SK-N-SH (cell line): ENCODE data around the gene C16orf96. TPM values are rescaled to one million over a fixed set of nuclear protein-coding genes. Genes with fewer than 3 reads are reported as not detected.

Experiments
- CTCF ChIA-PET: fragments of 300-600, 350-600 bp; formaldehyde crosslinking; extraction: SDS; loops from one replicate; lab custom pipeline; 2021; lab: Yijun Ruan, JAX
- POLR2A ChIA-PET: fragments of 350-600 bp; sonication (Branson Sonifier 250); formaldehyde crosslinking; extraction: SDS; loops from one replicate; lab custom pipeline; 2020; ENCODE audit warnings: antibody characterized with exemption, inconsistent platforms; lab: Yijun Ruan, JAX
- DNase-seq: peaks from one replicate; pipeline ENCODE4 v3.0.0; 2012
- H2AFZ ChIP-seq: fragments of 200-600 bp; sonication (generic); 2 replicates; pipeline ENCODE4 v1.8.1; 2016; ENCODE audit warnings: antibody characterized with exemption, mild to moderate bottlenecking, low read depth
- H3F3A ChIP-seq: fragments of 200-600 bp; sonication (generic); replicated peaks from 2 replicates; pipeline ENCODE3; 2016; ENCODE audit warnings: antibody characterized with exemption, mild to moderate bottlenecking; ENCODE audit not compliant: insufficient read depth
- H3K27ac ChIP-seq, 2 experiments: fragments of 200-500 bp in 1 of 2; fragments of 200-600 bp in 1 of 2; sonication (Bioruptor generic) in 1 of 2; sonication (generic), shearing (Covaris generic) in 1 of 2; 2 replicates each; pipeline versions ENCODE4 v1.5.1 to v1.6.1; 2014 to 2016; ENCODE audit warnings: low read depth in 2 of 2, inconsistent platforms in 1 of 2, low read length in 1 of 2, mild to moderate bottlenecking in 1 of 2, mixed read lengths in 1 of 2
- H3K27me3 ChIP-seq: fragments of 200-600 bp; sonication (generic), shearing (Covaris generic); 2 replicates; pipeline ENCODE4 v1.6.1; 2016; ENCODE audit warnings: mixed run types; ENCODE audit not compliant: insufficient read depth
- H3K36me3 ChIP-seq, 2 experiments: fragments of 200-500 bp in 1 of 2; fragments of 200-600 bp in 1 of 2; sonication (Bioruptor generic) in 1 of 2; sonication (generic) in 1 of 2; replicated peaks in 1 of 2; 2 replicates each; pipeline versions ENCODE3 to v1.5.1; 2014 to 2016; ENCODE audit warnings: low read length in 1 of 2, mild to moderate bottlenecking in 1 of 2; ENCODE audit not compliant: insufficient read depth in 2 of 2, control insufficient read depth in 1 of 2
- H3K4me1 ChIP-seq, 2 experiments: fragments of 200-500 bp in 1 of 2; fragments of 200-600 bp in 1 of 2; sonication (Bioruptor generic) in 1 of 2; sonication (generic), shearing (Covaris generic) in 1 of 2; 2 replicates each; pipeline versions ENCODE4 v1.5.1 to v1.6.1; 2014 to 2016; ENCODE audit warnings: low read depth in 1 of 2, low read length in 1 of 2, mixed run types in 1 of 2; ENCODE audit not compliant: insufficient read depth in 2 of 2, control insufficient read depth in 1 of 2
- H3K4me2 ChIP-seq: fragments of 200-600 bp; sonication (generic), shearing (Covaris generic); 2 replicates; pipeline ENCODE4 v1.6.1; 2017; ENCODE audit warnings: mixed run types
- H3K4me3 ChIP-seq, 2 experiments: fragments of 200-500 bp in 1 of 2; fragments of 200-600 bp in 1 of 2; sonication (Bioruptor generic) in 1 of 2; sonication (generic), shearing (Covaris generic) in 1 of 2; 2 replicates each; pipeline versions ENCODE4 v1.5.1 to v1.8.1; 2014 to 2016; ENCODE audit warnings: low read depth in 2 of 2, inconsistent platforms in 1 of 2, low read length in 1 of 2, mild to moderate bottlenecking in 1 of 2, mixed read lengths in 1 of 2, moderate library complexity in 1 of 2
- H3K79me2 ChIP-seq: fragments of 200-600 bp; sonication (generic); 2 replicates; pipeline ENCODE4 v1.8.1; 2017; ENCODE audit warnings: mild to moderate bottlenecking; ENCODE audit not compliant: insufficient read depth
- H3K9ac ChIP-seq: fragments of 200-600 bp; sonication (generic); 2 replicates; pipeline ENCODE4 v1.6.1; 2017; ENCODE audit warnings: mixed run types
- H3K9me2 ChIP-seq: fragments of 200-600 bp; sonication (generic); 2 replicates; pipeline ENCODE4 v1.6.1; 2017; ENCODE audit warnings: mixed run types
- H3K9me3 ChIP-seq: fragments of 200-600 bp; sonication (generic); 2 replicates; pipeline ENCODE4 v1.6.1; 2017; ENCODE audit warnings: mixed run types, mild to moderate bottlenecking, moderate library complexity
- H4K20me1 ChIP-seq: fragments of 200-600 bp; sonication (generic); 2 replicates; pipeline ENCODE4 v1.6.1; 2017; ENCODE audit warnings: mild to moderate bottlenecking, mixed run types; ENCODE audit not compliant: insufficient read depth
- CTCF ChIP-seq: fragments of 200-600 bp; sonication (generic); IDR thresholded peaks from 2 replicates; pipeline ENCODE4 v1.6.1; 2017; ENCODE audit warnings: antibody characterized with exemption, mild to moderate bottlenecking, moderate library complexity
- ELF1 ChIP-seq: IDR thresholded peaks from 2 replicates; pipeline ENCODE4 v1.4.0; 2012
- GABPA ChIP-seq: IDR thresholded peaks from 2 replicates; pipeline ENCODE4 v1.4.0; 2012; ENCODE audit warnings: low read depth, mild to moderate bottlenecking
- GATA2 ChIP-seq: sonication (generic); formaldehyde crosslinking; IDR thresholded peaks from 2 replicates; pipeline ENCODE4 v1.5.0; 2020; ENCODE audit warnings: mild to moderate bottlenecking, missing genetic modification reagents
- MEF2A ChIP-seq: IDR thresholded peaks from 2 replicates; pipeline ENCODE4 v1.4.0; 2012; ENCODE audit warnings: low read depth, borderline replicate concordance
- POLR2AphosphoS5 ChIP-seq: IDR thresholded peaks from 2 replicates; pipeline ENCODE4 v1.6.1; 2012; ENCODE audit warnings: low read depth, low read length
- RCOR1 ChIP-seq: fragments of 150-350 bp; IDR thresholded peaks from 2 replicates; pipeline ENCODE4 v1.6.1; 2017; ENCODE audit warnings: antibody characterized with exemption, low read length
- RFX5 ChIP-seq: IDR thresholded peaks from 2 replicates; pipeline ENCODE4 v1.6.1; 2012; ENCODE audit warnings: mild to moderate bottlenecking, improper control_type of control experiment, low read length
- SMC3 ChIP-seq: IDR thresholded peaks from 2 replicates; pipeline ENCODE4 v1.6.1; 2012; ENCODE audit warnings: low read depth, low read length, improper control_type of control experiment
- USF2 ChIP-seq: fragments of 150-350 bp; IDR thresholded peaks from 2 replicates; pipeline ENCODE4 v1.6.1; 2017; ENCODE audit warnings: antibody characterized with exemption, low read length, low read depth, borderline replicate concordance
- WGBS: methylation state at CpG from one replicate; pipeline ENCODE4 v1.1.6; 2017; ENCODE audit warnings: low lambda C conversion rate; 5-methylcytosine and 5-hydroxymethylcytosine counted together
- polyA plus RNA-seq, 3 experiments: library from polyadenylated mRNA; depleted of rRNA; stranded (reverse); fragments of >200 nt; gene quantifications; 2 replicates each; pipeline ENCODE4 v1.2.3, GENCODE V29; 2012
- TF ChIP-seq, protein P1 (sequence below): IDR thresholded peaks from 2 replicates; pipeline ENCODE4 v1.4.0; 2012; ENCODE audit warnings: low read depth, borderline replicate concordance

C16orf96 gene
- polyA plus RNA-seq, 1 of the 3 experiments (the other 2 are of a cell fraction), result 0.05 TPM

DNA sequence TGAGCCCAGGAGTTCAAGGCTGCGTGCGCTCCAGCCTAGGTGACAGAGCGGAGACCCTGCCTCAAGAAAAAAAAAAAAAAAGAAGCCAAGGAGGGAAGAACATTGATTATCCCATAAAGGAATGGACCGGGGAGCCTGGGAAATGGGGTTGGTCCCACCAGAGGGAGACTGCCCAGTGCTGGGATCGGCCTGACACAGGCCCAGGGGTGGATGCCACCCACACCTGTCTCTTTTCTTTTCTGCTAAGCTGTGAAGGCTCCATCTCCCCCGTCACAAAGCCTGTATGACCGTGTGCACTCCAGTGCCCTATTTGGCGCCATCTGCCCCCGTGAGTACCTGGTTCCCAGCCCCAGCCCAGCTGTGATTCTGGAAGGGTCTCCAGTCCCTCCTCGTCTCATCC, 42.9 kb downstream of the C16orf96 start:
- POLR2A ChIA-PET, result no interaction called here

DNA sequence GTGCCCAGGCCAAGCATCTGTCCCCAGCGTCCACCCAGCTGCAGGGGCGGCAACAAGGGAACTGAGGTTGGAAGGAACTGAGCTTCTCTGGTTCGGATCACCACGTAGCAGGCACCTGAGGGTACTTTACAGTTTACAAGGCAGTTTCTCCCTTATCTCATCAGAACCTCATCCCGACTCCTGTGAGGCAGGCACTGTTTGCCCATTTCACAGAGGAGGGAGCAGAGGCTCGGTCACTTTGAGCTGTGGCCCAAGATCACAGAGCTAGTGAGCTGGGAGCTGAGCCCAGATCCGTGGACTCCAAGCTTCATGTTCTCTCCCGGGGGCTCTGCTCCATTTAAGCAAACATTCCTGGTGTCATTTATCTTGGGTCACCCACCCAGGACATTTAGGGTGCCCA, 43.4 kb downstream of the C16orf96 start:
- H3K4me3 ChIP-seq, result no peak overlapping the region
- WGBS, result 79% methylated on average over 8 of the region's 8 CpGs
- no peak overlapping the region for H3K9ac ChIP-seq
- H3K9me2 ChIP-seq, result no peaks in the 10 kb centered on the region
- H2AFZ ChIP-seq, result no peak overlapping the region
- H3K79me2 ChIP-seq, result no peaks in the 10 kb centered on the region
- H3K9me3 ChIP-seq, result no peaks in the 10 kb centered on the region
- POLR2A ChIA-PET, result no interaction called here
- H3K27ac ChIP-seq, result no peak overlapping the region
- peaks cover 0 to 2% of the 10 kb centered on the region in 2 experiments; a peak in 1 of 4 replicates for H3K4me1 ChIP-seq
- no peaks in the 10 kb centered on the region for H3F3A ChIP-seq
- H3K4me2 ChIP-seq, result no peak overlapping the region
- CTCF ChIA-PET, result interaction anchor here (0.6 to 2.2 kb wide), 5 partner anchors 14 to 123 kb away, joined by 3 to 9 read pairs (median 3); partner anchors contain the start of gene MGRN1
- TF ChIP-seq RCOR1, result no peak
- TF ChIP-seq ELF1, result no peak
- H3K36me3 ChIP-seq, result no peaks in the 10 kb centered on the region
- no peaks in the 10 kb centered on the region for H4K20me1 ChIP-seq
- DNase-seq, result no peak
- no peaks in the 10 kb centered on the region for H3K27me3 ChIP-seq

More for the DNA sequence above, 42.9 kb downstream of the C16orf96 start:
- Histone ChIP-seq H3K4me1 (peaks cover 0 to 2% of the 10 kb centered on the region in 2 experiments; a peak in 1 of 4 replicates), H3K79me2 (no peaks in the 10 kb centered on the region), H2AFZ (no peak overlapping the region), H4K20me1 (no peaks in the 10 kb centered on the region), H3K9me3 (no peaks in the 10 kb centered on the region), H3F3A (no peaks in the 10 kb centered on the region), H3K27me3 (no peaks in the 10 kb centered on the region), H3K36me3 (no peaks in the 10 kb centered on the region), H3K9ac (no peak overlapping the region), H3K27ac (no peak overlapping the region), H3K4me2 (no peak overlapping the region), H3K4me3 (no peak overlapping the region)
- CTCF ChIA-PET, result interaction anchor here (0.6 to 2.2 kb wide), 5 partner anchors 13 to 122 kb away, joined by 3 to 9 read pairs (median 3); partner anchors contain the start of gene MGRN1
- WGBS, result 89% methylated on average over 9 of the region's 10 CpGs
- DNase-seq, result peak; percentile 24
- TF ChIP-seq ELF1 (no peak), SMC3 (no peak), RFX5 (no peak), GABPA (no peak), POLR2AphosphoS5 (no peak), MEF2A (no peak), RCOR1 (no peak), GATA2 (CRISPR knock-in tag) (no peak), CTCF (no peak), USF2 (no peak)
- TF ChIP-seq, protein P1, sequence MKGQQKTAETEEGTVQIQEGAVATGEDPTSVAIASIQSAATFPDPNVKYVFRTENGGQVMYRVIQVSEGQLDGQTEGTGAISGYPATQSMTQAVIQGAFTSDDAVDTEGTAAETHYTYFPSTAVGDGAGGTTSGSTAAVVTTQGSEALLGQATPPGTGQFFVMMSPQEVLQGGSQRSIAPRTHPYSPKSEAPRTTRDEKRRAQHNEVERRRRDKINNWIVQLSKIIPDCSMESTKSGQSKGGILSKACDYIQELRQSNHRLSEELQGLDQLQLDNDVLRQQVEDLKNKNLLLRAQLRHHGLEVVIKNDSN, result no peak
- TF ChIP-seq, all 33 proteins: peak for 0
- H3K9me2 ChIP-seq, result no peaks in the 10 kb centered on the region
